Measurements from ENCODE around the gene ZNF555. TPM values are rescaled to one million over a fixed set of nuclear protein-coding genes. Genes with fewer than 3 reads are reported as not detected.

ZNF555 gene
- total and polyA plus RNA-seq, 10 of the 15 experiments (the other 5 are each of a cell fraction or from before 2014, with no cell fraction given), result 0.58 to 1.9 (median 1.2) TPM

- RAD21 ChIA-PET (ENCODE audit: unreplicated experiment), result no interaction called here
- H3K4me3 ChIP-seq, result no peak overlapping the region
- H2AFZ ChIP-seq (ENCODE audit: control insufficient read depth, low read depth, low read length), result no peak overlapping the region
- SMC1A ChIA-PET (ENCODE audit: uncharacterized antibody, unreplicated experiment), result no interaction called here
- FAIRE-seq, result no peak
- intact Hi-C loops (cut with micrococcal nuclease; ENCODE audit: unreplicated experiment), result no loop called here
- H3K36me3 ChIP-seq (ENCODE audit: control insufficient read depth in 2 of 2, insufficient read depth in 2 of 2, low read length in 1 of 2), result peaks cover 16 to 19% of the 10 kb centered on the region in 2 experiments; a peak in 3 of 4 replicates
- no peak for DNase-seq (ENCODE audit: low read depth, low spot score)
- no peak for TF ChIP-seq E4F1 (IDR thresholded peaks at IDR 0.05; ENCODE audit: borderline replicate concordance, partially characterized antibody)
- TF ChIP-seq PAX5 (IDR thresholded peaks at IDR 0.05; ENCODE audit: borderline replicate concordance, low read depth, low read length), result 0 out of 2 replicates have a peak, but pooled peaks have one; percentile 6
- no peak for TF ChIP-seq ZNF217 (IDR thresholded peaks at IDR 0.05)
- BruUV-seq (replicated peaks), result no TSS peak
- no peak overlapping the region for H3K27ac ChIP-seq (ENCODE audit: control insufficient read depth, insufficient read depth)
- no peaks in the 10 kb centered on the region for H3K9me3 ChIP-seq (replicated peaks; ENCODE audit: control insufficient read depth, insufficient read depth, low read length)
- H3K4me1 ChIP-seq (ENCODE audit: control insufficient read depth, insufficient read depth, low read length), result peaks cover 22% of the 10 kb centered on the region
- H3K4me2 ChIP-seq (ENCODE audit: control insufficient read depth, insufficient read depth), result no peak overlapping the region
- H3K9ac ChIP-seq (ENCODE audit: control insufficient read depth, insufficient read depth, low read length), result no peak overlapping the region
- ATAC-seq, result no peak
- WGBS (ENCODE audit: insufficient coverage, insufficient replicate concordance, low lambda C conversion rate, missing lambda C conversion rate), result 58% methylated on average over 7 of the region's 7 CpGs
- CTCF ChIA-PET, result no interaction called here
- H4K20me1 ChIP-seq (ENCODE audit: control insufficient read depth, insufficient read depth), result no peaks in the 10 kb centered on the region
- in situ Hi-C loops (cut with MboI), result no loop called here
- POLR2A ChIA-PET, result interaction anchor here (0.6 kb wide), 1 partner anchor 315 kb away, joined by 4 read pairs; no protein-coding TSS in a partner anchor
- H3K27me3 ChIP-seq (replicated peaks in 1 of 2; ENCODE audit: control insufficient read depth in 2 of 2, insufficient read depth in 2 of 2, low read length in 1 of 2), result no peaks in the 10 kb centered on the region
- H3K79me2 ChIP-seq (ENCODE audit: control insufficient read depth, insufficient read depth, low read length), result peaks cover 30% of the 10 kb centered on the region
These were observed 48.1 kb upstream of the ZNF555 start for GRCh38 chr19:2793126-2793525.

DNA sequence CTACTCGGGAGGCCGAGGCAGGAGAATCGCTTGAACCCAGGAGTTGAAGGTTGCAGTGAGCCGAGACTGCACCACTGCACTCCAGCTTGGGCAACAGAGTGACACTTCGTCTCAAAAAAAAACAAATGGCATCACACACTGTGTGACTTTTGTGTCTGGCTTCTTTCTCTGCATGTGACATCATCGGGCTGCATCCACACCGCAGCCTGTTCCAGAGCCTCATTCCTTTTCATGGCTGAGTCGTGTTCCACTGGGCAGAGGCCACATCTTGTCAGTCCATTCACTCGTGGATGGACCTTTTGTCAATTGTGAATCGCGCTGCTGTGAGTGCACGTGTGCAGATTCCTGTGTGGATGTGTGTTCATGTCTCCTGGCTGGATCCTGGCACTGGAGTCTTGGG lies 47.7 kb upstream of the ZNF555 start:
- FAIRE-seq (no peak), ATAC-seq (no peak), DNase-seq (ENCODE audit: low read depth, low spot score) (no peak)
- no peaks in the 10 kb centered on the region for H4K20me1 ChIP-seq (ENCODE audit: control insufficient read depth, insufficient read depth)
- H3K9me3 ChIP-seq (replicated peaks; ENCODE audit: control insufficient read depth, insufficient read depth, low read length), result no peaks in the 10 kb centered on the region
- POLR2A ChIA-PET, result interaction anchor here (0.6 kb wide), 1 partner anchor 315 kb away, joined by 4 read pairs; no protein-coding TSS in a partner anchor
- H3K27me3 ChIP-seq (replicated peaks in 1 of 2; ENCODE audit: control insufficient read depth in 2 of 2, insufficient read depth in 2 of 2, low read length in 1 of 2), result no peaks in the 10 kb centered on the region
- peaks cover 17% of the 10 kb centered on the region for H3K4me1 ChIP-seq (ENCODE audit: control insufficient read depth, insufficient read depth, low read length)
- peaks cover 16 to 19% of the 10 kb centered on the region in 2 experiments; a peak in 3 of 4 replicates for H3K36me3 ChIP-seq (ENCODE audit: control insufficient read depth in 2 of 2, insufficient read depth in 2 of 2, low read length in 1 of 2)
- RAD21 ChIA-PET (ENCODE audit: unreplicated experiment), result no interaction called here
- CTCF ChIA-PET, result no interaction called here
- H2AFZ ChIP-seq (ENCODE audit: control insufficient read depth, low read depth, low read length), result no peak overlapping the region
- WGBS (ENCODE audit: insufficient coverage, insufficient replicate concordance, low lambda C conversion rate, missing lambda C conversion rate), result 96% methylated on average over 12 of the region's 12 CpGs
- SMC1A ChIA-PET (ENCODE audit: uncharacterized antibody, unreplicated experiment), result interaction anchor here (0.7 kb wide), 1 partner anchor 11 kb away, joined by 3 read pairs; no protein-coding TSS in a partner anchor
- H3K4me2 ChIP-seq (ENCODE audit: control insufficient read depth, insufficient read depth), result no peak overlapping the region
- in situ Hi-C loops (cut with MboI) (no loop called here), intact Hi-C loops (cut with micrococcal nuclease; ENCODE audit: unreplicated experiment) (no loop called here)
- peaks cover 26% of the 10 kb centered on the region for H3K79me2 ChIP-seq (ENCODE audit: control insufficient read depth, insufficient read depth, low read length)
- H3K27ac ChIP-seq (ENCODE audit: control insufficient read depth, insufficient read depth), result no peak overlapping the region
- no peak overlapping the region for H3K4me3 ChIP-seq
- no TSS peak for BruUV-seq (replicated peaks)
- no peak overlapping the region for H3K9ac ChIP-seq (ENCODE audit: control insufficient read depth, insufficient read depth, low read length)
- TF ChIP-seq RB1 (IDR thresholded peaks at IDR 0.05; ENCODE audit: borderline replicate concordance) (no peak), RELB (IDR thresholded peaks at IDR 0.05; ENCODE audit: low read depth) (no peak), POU2F2 (IDR thresholded peaks at IDR 0.05; ENCODE audit: borderline replicate concordance, low read depth, low read length) (no peak), YY1 (IDR thresholded peaks at IDR 0.05; ENCODE audit: low read depth, low read length) (no peak), MYB (IDR thresholded peaks at IDR 0.05; ENCODE audit: borderline replicate concordance, low read depth, low read length) (no peak), CEBPZ (IDR thresholded peaks at IDR 0.05; ENCODE audit: low read depth, low read length) (no peak), SIX5 (IDR thresholded peaks at IDR 0.05; ENCODE audit: low read depth, low read length, severe bottlenecking) (no peak)
